ENCODE measurements around the gene PLXNA4. TPM values are rescaled to one million over a fixed set of nuclear protein-coding genes. Genes with fewer than 3 reads are reported as not detected.

Gene PLXNA4
- total and polyA plus RNA-seq, 11 donors, result 1.8 to 22.1 (median 10.5) TPM

DNA sequence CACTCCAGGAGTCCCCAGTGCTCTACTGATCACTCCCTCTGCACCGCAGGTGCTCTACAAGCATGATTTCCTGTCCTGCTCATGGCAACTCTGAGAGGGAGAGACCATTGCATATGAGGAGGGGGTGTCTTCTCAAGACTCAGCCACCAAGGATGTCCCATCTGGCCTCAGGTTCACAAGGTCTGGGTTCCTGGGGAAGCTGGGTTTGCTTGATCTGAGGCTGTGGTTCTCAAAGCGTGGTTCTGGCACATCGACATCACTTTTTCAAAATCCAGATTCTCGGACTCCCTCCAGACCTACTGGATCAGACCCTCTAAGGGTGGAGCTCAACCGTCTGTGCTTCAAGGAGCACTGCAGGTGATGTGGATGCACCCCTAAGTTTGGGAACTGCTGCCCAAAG, 247.5 kb downstream of the PLXNA4 start:
- ATAC-seq, result no peak
- Histone ChIP-seq H3K9me3 (no peaks in the 10 kb centered on the region), H3K36me3 (no peaks in the 10 kb centered on the region), H3K4me3 (no peak overlapping the region), H3K4me1 (peaks cover 0 to 57% (median 9%) of the 10 kb centered on the region in 12 donors), H3K27ac (peak overlapping the region in 4 of 12 donors; percentile 52 to 69 (median 64)), H3K27me3 (no peaks in the 10 kb centered on the region)
- no peak for TF ChIP-seq POLR2A (IDR thresholded peaks at IDR 0.05)
- TF ChIP-seq, protein P1, sequence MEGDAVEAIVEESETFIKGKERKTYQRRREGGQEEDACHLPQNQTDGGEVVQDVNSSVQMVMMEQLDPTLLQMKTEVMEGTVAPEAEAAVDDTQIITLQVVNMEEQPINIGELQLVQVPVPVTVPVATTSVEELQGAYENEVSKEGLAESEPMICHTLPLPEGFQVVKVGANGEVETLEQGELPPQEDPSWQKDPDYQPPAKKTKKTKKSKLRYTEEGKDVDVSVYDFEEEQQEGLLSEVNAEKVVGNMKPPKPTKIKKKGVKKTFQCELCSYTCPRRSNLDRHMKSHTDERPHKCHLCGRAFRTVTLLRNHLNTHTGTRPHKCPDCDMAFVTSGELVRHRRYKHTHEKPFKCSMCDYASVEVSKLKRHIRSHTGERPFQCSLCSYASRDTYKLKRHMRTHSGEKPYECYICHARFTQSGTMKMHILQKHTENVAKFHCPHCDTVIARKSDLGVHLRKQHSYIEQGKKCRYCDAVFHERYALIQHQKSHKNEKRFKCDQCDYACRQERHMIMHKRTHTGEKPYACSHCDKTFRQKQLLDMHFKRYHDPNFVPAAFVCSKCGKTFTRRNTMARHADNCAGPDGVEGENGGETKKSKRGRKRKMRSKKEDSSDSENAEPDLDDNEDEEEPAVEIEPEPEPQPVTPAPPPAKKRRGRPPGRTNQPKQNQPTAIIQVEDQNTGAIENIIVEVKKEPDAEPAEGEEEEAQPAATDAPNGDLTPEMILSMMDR (IDR thresholded peaks at IDR 0.05), result no peak
- no peak for DNase-seq
- intact Hi-C loops (cut with DNase I), result loop anchor here in 6 of 10 donors (5.0 to 10.0 kb wide), 6 partner anchors 64 to 1686 kb away; no protein-coding TSS in a partner anchor
- 78 to 90% (median 89%) methylated on average over 5 of the region's 5 CpGs for WGBS, 4 donors

DNA sequence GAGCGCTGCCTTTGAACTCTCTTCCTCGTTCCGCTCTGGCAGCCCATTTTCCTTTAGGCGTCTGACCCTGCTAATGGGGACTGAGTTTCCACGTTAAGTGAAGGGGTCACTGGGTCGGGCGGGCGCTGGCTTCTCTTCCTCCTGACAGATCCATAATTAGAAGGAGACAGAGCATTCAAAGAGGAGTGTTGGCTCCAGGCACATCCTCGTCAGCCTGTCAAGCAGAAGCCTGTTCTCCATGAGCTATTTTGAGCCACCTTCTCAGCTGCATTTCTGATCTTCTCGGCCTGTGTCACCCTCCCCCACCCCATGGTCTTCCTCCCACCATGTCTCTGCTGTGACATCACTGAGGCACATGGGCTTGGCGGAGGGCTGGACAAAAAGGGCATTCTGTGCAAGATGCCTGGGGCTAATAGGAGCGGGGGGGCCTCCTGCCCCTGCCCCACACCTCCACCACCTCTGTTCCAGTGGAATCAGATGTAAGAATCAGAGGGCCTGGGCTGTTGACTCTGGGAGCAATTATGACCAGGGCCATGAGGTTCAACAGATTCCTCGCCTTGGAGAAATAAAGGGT, 248.1 kb downstream of the PLXNA4 start:
- TF ChIP-seq, protein P1 (IDR thresholded peaks at IDR 0.05), result no peak
- TF ChIP-seq POLR2A (IDR thresholded peaks at IDR 0.05), result no peak
- WGBS, 4 donors, result 40 to 50% (median 42%) methylated on average over 13 of the region's 13 CpGs
- no peaks in the 10 kb centered on the region for H3K27me3 ChIP-seq
- peak; percentile 53 to 90 (median 84) for ATAC-seq
- DNase-seq, result peak in 4 of 5 donors; percentile 28 to 63 (median 45)
- no peak overlapping the region for H3K4me3 ChIP-seq
- H3K36me3 ChIP-seq, result no peaks in the 10 kb centered on the region
- H3K4me1 ChIP-seq, result peaks cover 0 to 51% (median 8%) of the 10 kb centered on the region in 12 donors
- H3K27ac ChIP-seq, result peak overlapping the region in 8 of 12 donors; percentile 6 to 69 (median 52)
- intact Hi-C loops (cut with DNase I), result loop anchor here in 6 of 10 donors (5.0 to 10.0 kb wide), 6 partner anchors 64 to 1687 kb away; no protein-coding TSS in a partner anchor
- no peaks in the 10 kb centered on the region for H3K9me3 ChIP-seq

- no peaks in the 10 kb centered on the region for H3K36me3 ChIP-seq
- intact Hi-C loops (cut with DNase I), result loop anchor here in 6 of 10 donors (5.0 to 10.0 kb wide), 6 partner anchors 65 to 1688 kb away; no protein-coding TSS in a partner anchor
- H3K27me3 ChIP-seq, result no peaks in the 10 kb centered on the region
- WGBS, 4 donors, result 95 to 98% (median 97%) methylated on average over 1 of the region's 1 CpG
- no peak overlapping the region for H3K4me3 ChIP-seq
- TF ChIP-seq POLR2A (IDR thresholded peaks at IDR 0.05), result no peak
- TF ChIP-seq, protein P1 (IDR thresholded peaks at IDR 0.05), result no peak
- DNase-seq, result no peak
- H3K9me3 ChIP-seq, result no peaks in the 10 kb centered on the region
- no peak overlapping the region for H3K27ac ChIP-seq
- ATAC-seq, result no peak
- H3K4me1 ChIP-seq, result peaks cover 0 to 42% (median 8%) of the 10 kb centered on the region in 12 donors
Observed at GRCh38 chr7:132326878-132327589, 249.2 kb downstream of the PLXNA4 start.

GRCh38 chr7:132322970-132323369, 253.3 kb downstream of the PLXNA4 start:
- no peak overlapping the region for H3K4me3 ChIP-seq
- no peak for DNase-seq
- TF ChIP-seq, protein P1 (IDR thresholded peaks at IDR 0.05), result no peak
- TF ChIP-seq POLR2A (IDR thresholded peaks at IDR 0.05), result no peak
- no peak for ATAC-seq
- peaks cover 0 to 7% (median 0%) of the 10 kb centered on the region in 9 donors for H3K27me3 ChIP-seq
- no peaks in the 10 kb centered on the region for H3K36me3 ChIP-seq
- intact Hi-C loops (cut with DNase I), result loop anchor here in 7 of 10 donors (5.0 to 10.0 kb wide), 5 partner anchors 69 to 1692 kb away; no protein-coding TSS in a partner anchor
- WGBS, 4 donors, result 56 to 58% (median 57%) methylated on average over 3 of the region's 3 CpGs
- peaks cover 0 to 18% (median 9%) of the 10 kb centered on the region in 12 donors for H3K4me1 ChIP-seq
- no peak overlapping the region for H3K27ac ChIP-seq
- no peaks in the 10 kb centered on the region for H3K9me3 ChIP-seq
